Cardiac septum (tissue), 1 donor: Measurements from ENCODE around the gene ZCWPW2. TPM values are rescaled to one million over a fixed set of nuclear protein-coding genes. Genes with fewer than 3 reads are reported as not detected.

ENCODE experiments used
- DNase-seq: peaks from one replicate; pipeline ENCODE4 v3.0.0-alpha.2; 2020; ENCODE audit warnings: low spot score
- intact Hi-C: fragments of 100-400 bp; cut with DNase I; formaldehyde crosslinking; loops from one replicate; pipeline ENCODE4 v1.14.0; 2022
- long read RNA-seq: library from polyadenylated mRNA; unstranded; transcript quantifications from one replicate; pipeline ENCODE4 v2.0.0, GENCODE V29; 2021
- total RNA-seq: library from RNA; stranded (reverse); fragmentation: NEBNext Ultra II Directional; extraction: Animal tissue kit (Norgen Biotek cat#: 25700); gene quantifications from one replicate; pipeline ENCODE4 v1.2.1, GENCODE V29; 2021
- donor health status: DM: no; HTN: no; CAD: no.

ZCWPW2 gene
- 2.1 TPM for total RNA-seq
- long read RNA-seq, partial matches to known transcripts: 0 of 9 reads
- long read RNA-seq, other reads (novel, unspliced or antisense): 9 of 9 reads

GRCh38 chr3:28348629-28349468, at the start of gene ZCWPW2, which contains the start of gene AZI2:
ZCWPW2 (plus strand) TSS chr3:28348721; CDS start chr3:28413069, 64,348 bp downstream.
AZI2 (minus strand) TSS chr3:28348824; CDS start chr3:28340617, 8,207 bp downstream.
- intact Hi-C loops: loop anchor here (5.0 kb wide), 1 partner anchor 107 kb away; the partner anchor contains the start of gene CMC1

GRCh38 chr3:28299705-28300104, 48.8 kb upstream of the ZCWPW2 start:
- DNase-seq: no peak
- intact Hi-C loops: no loop called here

More at GRCh38 chr3:28348629-28349468, at the start of gene ZCWPW2, which contains the start of gene AZI2:
- peak; percentile 97 for DNase-seq

GRCh38 chr3:28300345-28300962, 48.1 kb upstream of the ZCWPW2 start:
- no peak for DNase-seq
- intact Hi-C loops: no loop called here

GRCh38 chr3:28301688-28302087, 46.8 kb upstream of the ZCWPW2 start:
- no peak for DNase-seq
- intact Hi-C loops: no loop called here

GRCh38 chr3:28308196-28308595, 40.3 kb upstream of the ZCWPW2 start:
- intact Hi-C loops: no loop called here
- DNase-seq: no peak

- no peak for DNase-seq
- intact Hi-C loops: no loop called here
Measured at GRCh38 chr3:28315711-28316110, 32.8 kb upstream of the ZCWPW2 start.

GRCh38 chr3:28316226-28316625, 32.3 kb upstream of the ZCWPW2 start:
- intact Hi-C loops: no loop called here
- no peak for DNase-seq

- intact Hi-C loops: no loop called here
- no peak for DNase-seq
Measured at GRCh38 chr3:28317438-28318022, 31.0 kb upstream of the ZCWPW2 start.

- intact Hi-C loops: no loop called here
Measured at GRCh38 chr3:28320981-28321380, 27.5 kb upstream of the ZCWPW2 start.

GRCh38 chr3:28322464-28322863, 26.1 kb upstream of the ZCWPW2 start:
- intact Hi-C loops: no loop called here
- DNase-seq: no peak

More at GRCh38 chr3:28320981-28321380, 27.5 kb upstream of the ZCWPW2 start:
- DNase-seq: no peak

GRCh38 chr3:28326458-28326926, 22.0 kb upstream of the ZCWPW2 start:
- intact Hi-C loops: loop anchor here (5.0 kb wide), 1 partner anchor 614 kb away; no protein-coding TSS in a partner anchor
- no peak for DNase-seq

GRCh38 chr3:28328188-28329151, 20.1 kb upstream of the ZCWPW2 start:
- no peak for DNase-seq
- intact Hi-C loops: loop anchor here (5.0 kb wide), 1 partner anchor 616 kb away; no protein-coding TSS in a partner anchor

GRCh38 chr3:28334552-28334951, 14.0 kb upstream of the ZCWPW2 start:
- DNase-seq: no peak
- intact Hi-C loops: no loop called here

- no peak for DNase-seq
- intact Hi-C loops: no loop called here
Measured at GRCh38 chr3:28335246-28335645, 13.3 kb upstream of the ZCWPW2 start.

GRCh38 chr3:28337230-28337629, 11.3 kb upstream of the ZCWPW2 start:
- intact Hi-C loops: no loop called here
- no peak for DNase-seq

GRCh38 chr3:28343144-28343543, 5.4 kb upstream of the ZCWPW2 start:
- intact Hi-C loops: no loop called here
- DNase-seq: no peak

- DNase-seq: no peak
- intact Hi-C loops: loop anchor here (5.0 kb wide), 1 partner anchor 103 kb away; the partner anchor contains the start of gene CMC1
Measured at GRCh38 chr3:28345690-28346089, 2.8 kb upstream of the ZCWPW2 start.

- intact Hi-C loops: loop anchor here (5.0 kb wide), 1 partner anchor 105 kb away; the partner anchor contains the start of gene CMC1
- no peak for DNase-seq
Measured at GRCh38 chr3:28347374-28348264, 902 bp upstream of the ZCWPW2 start.
